BE2C (cell line): ENCODE data around the gene CLIC4.
"Not testable (repeated sequence)": the region's sequence is repeated elsewhere in the genome, so short reads cannot be mapped to it uniquely, and the experiment has no call there.

Experiments used
- DNase-seq: peaks from one replicate; pipeline ENCODE4 v3.0.0-alpha.2; 2020
- H3K27me3 ChIP-seq: fragments of 250-450 bp; sonication (Bioruptor Pico); 2 replicates; pipeline ENCODE4 v1.5.1; 2020; ENCODE audit warnings: mild to moderate bottlenecking
- H3K36me3 ChIP-seq: fragments of 250-450 bp; sonication (Bioruptor Pico); 2 replicates; pipeline ENCODE4 v1.5.1; 2020; ENCODE audit warnings: mild to moderate bottlenecking
- H3K4me1 ChIP-seq: fragments of 250-450 bp; sonication (Bioruptor Pico); 2 replicates; pipeline ENCODE4 v1.5.1; 2020
- H3K4me3 ChIP-seq: 2 replicates; pipeline ENCODE4 v1.5.1; 2011; ENCODE audit warnings: low read depth, low read length
- H3K9me3 ChIP-seq: fragments of 250-450 bp; sonication (Bioruptor Pico); 2 replicates; pipeline ENCODE4 v1.5.1; 2020
- TF ChIP-seq, protein P1 (sequence below): IDR thresholded peaks from 2 replicates; pipeline ENCODE4 v1.5.1; 2012; ENCODE audit warnings: mild to moderate bottlenecking, low read depth, low read length

The CLIC4 gene

GRCh38 chr1:24776821-24777220, 31.6 kb downstream of the CLIC4 start:
- H3K27me3 ChIP-seq, result no peaks in the 10 kb centered on the region
- TF ChIP-seq, protein P1, sequence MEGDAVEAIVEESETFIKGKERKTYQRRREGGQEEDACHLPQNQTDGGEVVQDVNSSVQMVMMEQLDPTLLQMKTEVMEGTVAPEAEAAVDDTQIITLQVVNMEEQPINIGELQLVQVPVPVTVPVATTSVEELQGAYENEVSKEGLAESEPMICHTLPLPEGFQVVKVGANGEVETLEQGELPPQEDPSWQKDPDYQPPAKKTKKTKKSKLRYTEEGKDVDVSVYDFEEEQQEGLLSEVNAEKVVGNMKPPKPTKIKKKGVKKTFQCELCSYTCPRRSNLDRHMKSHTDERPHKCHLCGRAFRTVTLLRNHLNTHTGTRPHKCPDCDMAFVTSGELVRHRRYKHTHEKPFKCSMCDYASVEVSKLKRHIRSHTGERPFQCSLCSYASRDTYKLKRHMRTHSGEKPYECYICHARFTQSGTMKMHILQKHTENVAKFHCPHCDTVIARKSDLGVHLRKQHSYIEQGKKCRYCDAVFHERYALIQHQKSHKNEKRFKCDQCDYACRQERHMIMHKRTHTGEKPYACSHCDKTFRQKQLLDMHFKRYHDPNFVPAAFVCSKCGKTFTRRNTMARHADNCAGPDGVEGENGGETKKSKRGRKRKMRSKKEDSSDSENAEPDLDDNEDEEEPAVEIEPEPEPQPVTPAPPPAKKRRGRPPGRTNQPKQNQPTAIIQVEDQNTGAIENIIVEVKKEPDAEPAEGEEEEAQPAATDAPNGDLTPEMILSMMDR, result no peak
- no peak for DNase-seq
- no peaks in the 10 kb centered on the region for H3K9me3 ChIP-seq
- no peak overlapping the region for H3K4me3 ChIP-seq
- no peaks in the 10 kb centered on the region for H3K36me3 ChIP-seq
- no peaks in the 10 kb centered on the region for H3K4me1 ChIP-seq

- DNase-seq, result no peak
- Histone ChIP-seq H3K9me3 (no peaks in the 10 kb centered on the region), H3K36me3 (no peaks in the 10 kb centered on the region), H3K4me3 (no peak overlapping the region), H3K4me1 (no peaks in the 10 kb centered on the region), H3K27me3 (no peaks in the 10 kb centered on the region)
- TF ChIP-seq, protein P1, result no peak
Observed at GRCh38 chr1:24778141-24778540, 32.9 kb downstream of the CLIC4 start.

DNA sequence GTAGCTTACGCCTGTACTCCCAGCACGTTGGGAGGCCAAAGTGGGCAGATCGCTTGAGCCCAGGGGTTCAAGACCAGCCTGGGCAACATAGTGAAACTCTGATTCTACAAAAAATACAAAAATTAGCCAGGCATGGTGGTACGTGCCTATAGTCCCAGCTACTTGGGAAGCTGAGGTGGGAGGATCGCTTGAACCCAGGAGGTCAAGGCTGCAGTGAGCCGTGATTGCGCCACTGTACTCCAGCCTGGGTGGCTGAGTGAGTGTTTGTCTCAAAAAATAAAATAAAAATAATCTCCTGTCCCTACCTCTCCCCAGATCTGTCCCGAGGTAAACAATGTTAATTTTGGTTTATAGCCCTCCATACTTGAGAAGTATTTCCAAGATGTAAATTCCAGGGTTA, 34.0 kb downstream of the CLIC4 start:
- not testable (repeated sequence) for H3K27me3 ChIP-seq, H3K36me3 ChIP-seq, H3K9me3 ChIP-seq, H3K4me1 ChIP-seq, DNase-seq, H3K4me3 ChIP-seq

DNA sequence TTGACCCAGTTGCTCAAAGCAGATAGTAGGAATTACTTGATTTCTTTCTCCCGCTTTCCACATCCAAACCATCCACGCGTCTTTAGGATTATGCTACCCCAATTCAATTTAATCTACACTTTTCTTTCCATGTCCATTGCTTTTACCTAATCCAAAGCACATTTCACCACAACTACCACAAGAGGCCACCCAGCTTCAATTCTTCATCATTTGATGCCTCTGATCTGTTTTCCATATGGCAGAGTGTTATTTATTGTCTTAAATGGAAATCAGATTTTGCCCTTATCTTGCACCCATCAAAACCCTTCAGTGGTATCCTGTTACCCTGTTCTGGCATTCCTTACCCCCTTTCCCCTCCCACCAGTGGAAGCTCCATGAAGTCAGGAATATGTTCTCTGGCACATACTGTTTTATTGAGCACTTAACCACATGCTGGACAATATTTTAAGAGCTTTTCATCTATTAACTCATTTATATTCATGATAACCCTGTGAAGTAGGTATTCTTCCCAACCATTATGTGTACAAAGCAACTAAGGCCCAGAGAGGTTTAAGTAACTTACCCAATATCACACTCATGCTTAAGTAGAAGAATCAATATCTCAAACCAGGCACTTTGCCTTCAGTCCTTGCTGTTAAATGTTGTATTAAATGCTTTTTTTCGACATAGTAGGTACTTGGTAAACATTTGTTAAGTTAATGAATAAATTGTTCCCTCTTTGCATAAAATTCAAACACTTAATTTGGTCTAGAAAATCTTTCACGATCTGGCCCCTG, 34.6 kb downstream of the CLIC4 start:
- no peaks in the 10 kb centered on the region for H3K9me3 ChIP-seq
- no peaks in the 10 kb centered on the region for H3K36me3 ChIP-seq
- no peak overlapping the region for H3K4me3 ChIP-seq
- no peaks in the 10 kb centered on the region for H3K27me3 ChIP-seq
- no peak for DNase-seq
- TF ChIP-seq, protein P1, result 0 out of 2 replicates have a peak, but pooled peaks have one; percentile 3
- H3K4me1 ChIP-seq, result no peaks in the 10 kb centered on the region

DNA sequence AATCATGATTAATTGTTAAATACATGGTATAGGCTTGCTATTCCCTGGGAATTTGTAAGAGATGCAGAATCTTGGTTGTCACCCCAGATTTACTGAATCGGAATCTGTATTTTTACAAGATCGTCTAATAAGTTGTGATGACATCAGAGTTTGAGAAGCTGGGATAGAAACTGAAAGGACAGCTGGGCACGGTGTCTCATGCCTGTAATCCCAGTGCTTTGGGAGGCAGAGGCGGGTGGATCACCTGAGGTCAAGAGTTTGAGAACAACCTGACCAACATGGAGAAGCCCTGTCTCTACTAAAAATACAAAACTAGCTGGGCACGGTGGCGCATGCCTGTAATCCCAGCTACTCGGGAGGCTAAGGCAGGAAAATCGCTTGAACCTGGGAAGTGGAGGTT, 35.4 kb downstream of the CLIC4 start:
- DNase-seq, H3K36me3 ChIP-seq, H3K27me3 ChIP-seq, H3K9me3 ChIP-seq, H3K4me1 ChIP-seq, H3K4me3 ChIP-seq: not testable (repeated sequence)

DNA sequence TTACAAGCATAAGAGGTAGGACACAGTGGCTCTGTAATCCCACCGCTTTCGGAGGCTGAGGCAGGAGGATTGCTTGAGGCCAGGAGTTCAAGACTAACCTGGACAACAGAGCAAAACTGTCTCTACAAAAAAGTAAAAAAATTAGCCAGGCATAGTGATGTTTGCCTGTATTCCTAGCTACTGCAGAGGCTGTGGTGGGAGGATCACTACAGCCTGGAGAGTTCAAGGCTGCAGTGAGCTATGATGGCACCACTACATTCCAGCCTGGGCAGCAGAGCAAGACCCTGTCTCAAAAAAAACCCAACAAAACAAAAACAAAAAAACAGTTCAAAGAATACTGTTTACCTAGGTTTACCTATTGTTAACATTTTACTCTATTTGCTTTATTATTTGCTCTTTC, 37.4 kb downstream of the CLIC4 start:
- TF ChIP-seq, protein P1, result no peak
- no peaks in the 10 kb centered on the region for H3K27me3 ChIP-seq
- H3K4me1 ChIP-seq, result no peaks in the 10 kb centered on the region

DNA sequence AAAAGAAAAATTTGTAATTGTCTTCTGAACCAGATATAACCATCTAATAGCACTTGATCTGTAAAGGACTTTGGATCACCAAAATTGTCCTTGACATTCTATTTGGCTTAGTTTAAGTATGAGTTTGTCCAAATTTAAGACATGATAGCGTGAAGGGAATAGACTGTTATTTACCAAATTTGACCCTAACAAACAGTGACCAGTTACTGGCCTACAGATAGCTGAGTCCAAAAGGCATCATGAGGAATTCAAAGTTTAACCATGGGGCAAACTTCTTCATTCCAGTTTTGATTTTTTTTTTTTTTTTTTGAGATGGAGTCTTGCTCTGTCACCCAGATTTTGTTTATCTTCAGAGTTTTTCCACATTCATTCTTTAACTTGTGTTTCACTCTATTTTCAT, 38.5 kb downstream of the CLIC4 start:
- no peak for DNase-seq
- TF ChIP-seq, protein P1, result no peak
- no peak overlapping the region for H3K4me3 ChIP-seq
- H3K9me3 ChIP-seq, result no peaks in the 10 kb centered on the region
- no peaks in the 10 kb centered on the region for H3K36me3 ChIP-seq
- H3K27me3 ChIP-seq, result no peaks in the 10 kb centered on the region
- H3K4me1 ChIP-seq, result no peaks in the 10 kb centered on the region

More for the DNA sequence above, 37.4 kb downstream of the CLIC4 start:
- Histone ChIP-seq H3K36me3 (no peaks in the 10 kb centered on the region), H3K9me3 (no peaks in the 10 kb centered on the region), H3K4me3 (no peak overlapping the region)
- DNase-seq, result no peak
